Endometrial microvascular endothelial cells (primary cell): Measurements from ENCODE around the gene NFIA. TPM values are rescaled to one million over a fixed set of nuclear protein-coding genes. Genes with fewer than 3 reads are reported as not detected.
"Not testable (repeated sequence)": the region's sequence is repeated elsewhere in the genome, so short reads cannot be mapped to it uniquely, and the experiment has no call there.

Experiments used
- in situ Hi-C: cut with HindIII; loops from 2 replicates; pipeline ENCODE4 v1.10.0; 2017; ENCODE audit warnings: low sequenced_read_pairs, low pct_unique_long_range_greater_than_20kb; ENCODE audit errors: inconsistent ontology term
- total RNA-seq: library from RNA; depleted of rRNA; stranded (reverse); fragments of >200 nt; gene quantifications from one replicate; pipeline ENCODE4 v1.2.3, GENCODE V29; 2015; ENCODE audit errors: inconsistent ontology term

NFIA gene
- total RNA-seq, 1 donor from 2014 or later, result 17.4 TPM

GRCh38 chr1:61056573-61057439 is 25.6 kb upstream of the NFIA start:
- in situ Hi-C loops, result no loop called here

- in situ Hi-C loops, result no loop called here
These were observed 23.7 kb upstream of the NFIA start for GRCh38 chr1:61058483-61059245.

- in situ Hi-C loops, result not testable (repeated sequence)
These were observed 20.8 kb upstream of the NFIA start for GRCh38 chr1:61061601-61062000.

- in situ Hi-C loops, result no loop called here
These were observed 17.7 kb upstream of the NFIA start for GRCh38 chr1:61064673-61065072.

GRCh38 chr1:61067446-61068019 is 14.8 kb upstream of the NFIA start:
- in situ Hi-C loops, result no loop called here

GRCh38 chr1:61070054-61070453 is 12.3 kb upstream of the NFIA start:
- in situ Hi-C loops, result no loop called here

- in situ Hi-C loops, result no loop called here
These were observed 10.9 kb upstream of the NFIA start for GRCh38 chr1:61071205-61072130.

- in situ Hi-C loops, result no loop called here
These were observed 8.5 kb upstream of the NFIA start for GRCh38 chr1:61073871-61074270.

GRCh38 chr1:61075833-61076232 is 6.5 kb upstream of the NFIA start:
- in situ Hi-C loops, result loop anchor here (25.0 kb wide), 1 partner anchor 386 kb away; no protein-coding TSS in a partner anchor

- in situ Hi-C loops, result loop anchor here (25.0 kb wide), 1 partner anchor 385 kb away; no protein-coding TSS in a partner anchor
These were observed 5.4 kb upstream of the NFIA start for GRCh38 chr1:61076728-61077675.

- in situ Hi-C loops, result loop anchor here (25.0 kb wide), 1 partner anchor 384 kb away; no protein-coding TSS in a partner anchor
These were observed 4.5 kb upstream of the NFIA start for GRCh38 chr1:61077676-61078541.

GRCh38 chr1:61078618-61079295 is 3.6 kb upstream of the NFIA start:
- in situ Hi-C loops, result loop anchor here (25.0 kb wide), 1 partner anchor 384 kb away; no protein-coding TSS in a partner anchor

GRCh38 chr1:61079296-61079897 is 3.0 kb upstream of the NFIA start:
- in situ Hi-C loops, result loop anchor here (25.0 kb wide), 1 partner anchor 383 kb away; no protein-coding TSS in a partner anchor

- in situ Hi-C loops, result loop anchor here (25.0 kb wide), 1 partner anchor 382 kb away; no protein-coding TSS in a partner anchor
These were observed 2.4 kb upstream of the NFIA start for GRCh38 chr1:61079898-61080336.

- in situ Hi-C loops, result loop anchor here (25.0 kb wide), 1 partner anchor 382 kb away; no protein-coding TSS in a partner anchor
These were observed 1.8 kb upstream of the NFIA start for GRCh38 chr1:61080413-61081143.
